Mesenchymal stem cell (in vitro differentiated cells and primary cell): ENCODE data around the gene TEX13D.

Experiments
- DNase-seq: peaks from one replicate; pipeline ENCODE4 v3.0.0-alpha.2; 2013
- H2AFZ ChIP-seq: one replicate; pipeline ENCODE4 v1.6.1; 2013; ENCODE audit warnings: low read depth, mild to moderate bottlenecking, control low read depth, inconsistent platforms, low read length, moderate library complexity
- H2AK5ac ChIP-seq: 2 replicates; pipeline ENCODE4 v1.6.1; 2013; ENCODE audit warnings: low read length, moderate library complexity, mild to moderate bottlenecking, inconsistent platforms; ENCODE audit not compliant: severe bottlenecking
- H2BK120ac ChIP-seq: one replicate; pipeline ENCODE4 v1.6.1; 2013; ENCODE audit warnings: low read depth, mild to moderate bottlenecking, inconsistent platforms, low read length, moderate library complexity
- H2BK12ac ChIP-seq, 2 experiments: one replicate each; pipeline ENCODE4 v1.6.1; 2013; ENCODE audit warnings: inconsistent platforms in 2 of 2, low read length in 2 of 2, mild to moderate bottlenecking in 2 of 2, moderate library complexity in 2 of 2, control low read depth in 1 of 2
- H2BK15ac ChIP-seq: one replicate; pipeline ENCODE4 v1.6.1; 2013; ENCODE audit warnings: mild to moderate bottlenecking, low read depth, inconsistent platforms; ENCODE audit not compliant: poor library complexity, severe bottlenecking
- H2BK5ac ChIP-seq: 2 replicates; pipeline ENCODE4 v1.6.1; 2013; ENCODE audit warnings: low read depth, mild to moderate bottlenecking, low read length, control low read depth, inconsistent platforms; ENCODE audit not compliant: poor library complexity, severe bottlenecking
- H3K14ac ChIP-seq, 2 experiments: one replicate each; pipeline ENCODE4 v1.6.1; 2013; ENCODE audit warnings: inconsistent platforms in 2 of 2, low read length in 2 of 2, control low read depth in 1 of 2, mild to moderate bottlenecking in 1 of 2, moderate library complexity in 1 of 2
- H3K18ac ChIP-seq, 2 experiments: one replicate each; pipeline ENCODE4 v1.6.1; 2013; ENCODE audit warnings: inconsistent platforms in 2 of 2, low read length in 2 of 2, control low read depth in 1 of 2, low read depth in 1 of 2, mild to moderate bottlenecking in 1 of 2
- H3K23ac ChIP-seq, 2 experiments: one replicate each; pipeline ENCODE4 v1.6.1; 2013; ENCODE audit warnings: inconsistent platforms in 2 of 2, low read length in 2 of 2, mild to moderate bottlenecking in 2 of 2, moderate library complexity in 2 of 2, control low read depth in 1 of 2
- H3K27ac ChIP-seq: 2 replicates; pipeline ENCODE4 v1.5.1; 2013; ENCODE audit warnings: mild to moderate bottlenecking, moderate library complexity, low read length, control low read depth, inconsistent platforms; ENCODE audit not compliant: poor library complexity, severe bottlenecking
- H3K27me3 ChIP-seq, 2 experiments: 2 replicates each; pipeline versions ENCODE4 v1.6.1 to v1.7.0; 2013; ENCODE audit warnings: low read length in 2 of 2, mild to moderate bottlenecking in 2 of 2, moderate library complexity in 2 of 2, control low read depth in 1 of 2, inconsistent platforms in 1 of 2; ENCODE audit not compliant: control insufficient read depth in 1 of 2, insufficient read depth in 1 of 2
- H3K36me3 ChIP-seq, 2 experiments: 2 replicates each; pipeline versions ENCODE4 v1.6.1 to v1.7.0; 2013; ENCODE audit warnings: low read length in 2 of 2, control low read depth in 1 of 2, inconsistent platforms in 1 of 2, low read depth in 1 of 2, mild to moderate bottlenecking in 1 of 2; ENCODE audit not compliant: insufficient read depth in 2 of 2, control insufficient read depth in 1 of 2
- H3K4ac ChIP-seq, 2 experiments: one replicate each; pipeline ENCODE4 v1.6.1; 2013; ENCODE audit warnings: inconsistent platforms in 2 of 2, low read length in 2 of 2, mild to moderate bottlenecking in 2 of 2, moderate library complexity in 2 of 2, control low read depth in 1 of 2, low read depth in 1 of 2
- H3K4me1 ChIP-seq: 2 replicates; pipeline ENCODE4 v1.6.1; 2013; ENCODE audit warnings: low read depth, low read length, control low read depth; ENCODE audit not compliant: control insufficient read depth, insufficient read depth
- H3K4me2 ChIP-seq: 2 replicates; pipeline ENCODE4 v1.6.1; 2013; ENCODE audit warnings: low read length, mild to moderate bottlenecking, inconsistent platforms; ENCODE audit not compliant: poor library complexity, severe bottlenecking
- H3K4me3 ChIP-seq, 2 experiments: 2 replicates each; pipeline versions ENCODE4 v1.5.1 to v1.7.0; 2013; ENCODE audit warnings: low read length in 2 of 2, mild to moderate bottlenecking in 2 of 2, control low read depth in 1 of 2, low read depth in 1 of 2; ENCODE audit not compliant: insufficient read depth in 1 of 2
- H3K79me1 ChIP-seq: replicated peaks from 2 replicates; pipeline ENCODE4 v1.6.1; 2013; ENCODE audit warnings: mild to moderate bottlenecking, control low read depth, low read length, inconsistent platforms; ENCODE audit not compliant: poor library complexity, severe bottlenecking
- H3K9ac ChIP-seq: 2 replicates; pipeline ENCODE4 v1.7.0; 2013; ENCODE audit warnings: mild to moderate bottlenecking, low read length, moderate library complexity
- H3K9me3 ChIP-seq: 2 replicates; pipeline ENCODE4 v1.7.0; 2013; ENCODE audit warnings: mild to moderate bottlenecking, low read length; ENCODE audit not compliant: control insufficient read depth
- H4K8ac ChIP-seq: one replicate; pipeline ENCODE4 v1.6.1; 2013; ENCODE audit warnings: inconsistent platforms, mild to moderate bottlenecking, low read length, moderate library complexity
- H4K91ac ChIP-seq: one replicate; pipeline ENCODE4 v1.6.1; 2013; ENCODE audit warnings: mild to moderate bottlenecking, low read length, inconsistent platforms
- WGBS: methylation state at CpG from one replicate; pipeline ENCODE4 v1.1.7; 2013; ENCODE audit warnings: mixed read lengths; 5-methylcytosine and 5-hydroxymethylcytosine counted together

The TEX13D gene

GRCh38 chrX:124300405-124300804 lies 32.1 kb upstream of the TEX13D start:
- no peak overlapping the region for H3K18ac ChIP-seq
- no peaks in the 10 kb centered on the region for H3K79me1 ChIP-seq
- no peak overlapping the region for H3K14ac ChIP-seq
- H2AFZ ChIP-seq = no peak overlapping the region
- H3K4me3 ChIP-seq = no peak overlapping the region
- H3K27me3 ChIP-seq = no peaks in the 10 kb centered on the region
- H3K9ac ChIP-seq = no peak overlapping the region
- no peak overlapping the region for H2BK5ac ChIP-seq
- no peaks in the 10 kb centered on the region for H3K4me1 ChIP-seq
- no peak overlapping the region for H2AK5ac ChIP-seq
- H3K9me3 ChIP-seq = no peaks in the 10 kb centered on the region
- H4K8ac ChIP-seq = no peak overlapping the region
- no peak for DNase-seq
- no peak overlapping the region for H2BK12ac ChIP-seq
- no peak overlapping the region for H3K27ac ChIP-seq
- H3K4me2 ChIP-seq = no peak overlapping the region
- H3K23ac ChIP-seq = no peak overlapping the region
- no peak overlapping the region for H4K91ac ChIP-seq
- H3K36me3 ChIP-seq = no peaks in the 10 kb centered on the region
- no peak overlapping the region for H3K4ac ChIP-seq
- WGBS = no CpG with 5 or more reads among the region's 4 CpGs
- H2BK15ac ChIP-seq = no peak overlapping the region
- H2BK120ac ChIP-seq = no peak overlapping the region

DNA sequence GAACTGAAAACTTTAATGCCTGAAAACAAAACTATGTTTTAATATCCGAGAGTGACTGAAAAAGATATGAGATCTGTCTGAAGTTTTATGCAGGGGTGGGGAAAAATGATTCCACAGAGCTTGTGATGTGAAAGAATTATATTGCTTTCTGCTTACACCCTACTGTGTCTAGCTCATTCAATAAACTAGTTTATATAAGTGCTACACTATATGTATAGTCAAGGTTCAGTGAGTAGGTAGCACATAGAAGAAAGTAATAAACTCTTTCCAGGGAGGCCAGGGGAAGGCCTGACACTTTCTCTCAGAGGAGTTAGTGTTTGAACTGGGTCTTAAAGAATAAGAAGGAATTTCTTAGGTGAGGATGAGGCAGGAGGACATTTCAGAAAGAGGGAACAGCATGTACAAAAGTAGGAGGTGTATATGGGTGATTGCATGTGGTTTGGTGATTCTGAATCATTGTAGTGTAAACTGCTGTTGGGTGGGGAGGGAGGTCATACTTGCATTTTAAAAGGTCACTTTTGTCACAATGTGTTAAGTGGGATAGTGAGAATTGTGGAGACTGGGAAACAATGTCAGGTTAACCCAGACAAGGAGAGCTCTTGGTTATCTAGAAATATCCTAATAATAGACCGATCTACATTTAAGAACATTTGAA lies 25.1 kb upstream of the TEX13D start:
- Histone ChIP-seq H3K79me1 (no peaks in the 10 kb centered on the region), H4K8ac (no peak overlapping the region), H2AK5ac (no peak overlapping the region), H3K9me3 (no peaks in the 10 kb centered on the region), H3K36me3 (no peaks in the 10 kb centered on the region), H3K14ac (no peak overlapping the region), H2BK5ac (no peak overlapping the region), H3K27ac (no peak overlapping the region), H2BK120ac (no peak overlapping the region), H2BK15ac (no peak overlapping the region), H3K23ac (no peak overlapping the region), H4K91ac (no peak overlapping the region), H3K4me2 (no peak overlapping the region), H3K27me3 (no peaks in the 10 kb centered on the region), H3K4me3 (no peak overlapping the region), H3K4ac (no peak overlapping the region), H2AFZ (no peak overlapping the region), H3K18ac (no peak overlapping the region), H3K4me1 (no peaks in the 10 kb centered on the region), H3K9ac (no peak overlapping the region), H2BK12ac (no peak overlapping the region)
- WGBS = 100% methylated on average over 1 of the region's 2 CpGs
- no peak for DNase-seq

DNA sequence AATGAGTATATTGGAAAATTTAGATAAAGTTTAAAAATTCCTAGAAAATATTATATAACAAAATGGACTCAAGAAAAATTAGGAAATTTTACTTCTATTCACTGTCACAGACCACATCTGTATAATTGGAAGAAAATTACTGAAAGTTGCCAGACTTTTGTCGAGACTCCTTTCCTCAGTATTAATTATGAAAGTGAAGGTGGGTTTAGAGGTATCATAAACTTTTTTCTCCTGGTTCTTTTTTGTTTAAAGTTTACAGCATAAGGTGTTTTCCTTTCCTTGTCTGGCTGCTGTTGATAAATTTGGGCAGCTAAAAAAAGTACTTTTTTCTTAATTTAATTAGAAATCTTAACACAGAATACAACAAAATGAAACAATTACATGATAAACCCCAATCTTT lies 6.7 kb upstream of the TEX13D start:
- no peaks in the 10 kb centered on the region for H3K36me3 ChIP-seq
- no peak overlapping the region for H3K9ac ChIP-seq
- H3K4me1 ChIP-seq = no peaks in the 10 kb centered on the region
- no peak overlapping the region for H3K23ac ChIP-seq
- H3K27me3 ChIP-seq = no peaks in the 10 kb centered on the region
- no peak overlapping the region for H2BK120ac ChIP-seq
- no peak overlapping the region for H3K4ac ChIP-seq
- no peak overlapping the region for H2AFZ ChIP-seq
- no peak overlapping the region for H2BK15ac ChIP-seq
- H3K14ac ChIP-seq = no peak overlapping the region
- H3K9me3 ChIP-seq = no peaks in the 10 kb centered on the region
- H4K91ac ChIP-seq = no peak overlapping the region
- H2BK5ac ChIP-seq = no peak overlapping the region
- H3K79me1 ChIP-seq = no peaks in the 10 kb centered on the region
- WGBS = 100% methylated on average over 1 of the region's 1 CpG
- H3K27ac ChIP-seq = no peak overlapping the region
- no peak overlapping the region for H2AK5ac ChIP-seq
- H4K8ac ChIP-seq = no peak overlapping the region
- H3K18ac ChIP-seq = no peak overlapping the region
- no peak overlapping the region for H3K4me3 ChIP-seq
- H2BK12ac ChIP-seq = no peak overlapping the region
- no peak for DNase-seq
- H3K4me2 ChIP-seq = no peak overlapping the region

DNA sequence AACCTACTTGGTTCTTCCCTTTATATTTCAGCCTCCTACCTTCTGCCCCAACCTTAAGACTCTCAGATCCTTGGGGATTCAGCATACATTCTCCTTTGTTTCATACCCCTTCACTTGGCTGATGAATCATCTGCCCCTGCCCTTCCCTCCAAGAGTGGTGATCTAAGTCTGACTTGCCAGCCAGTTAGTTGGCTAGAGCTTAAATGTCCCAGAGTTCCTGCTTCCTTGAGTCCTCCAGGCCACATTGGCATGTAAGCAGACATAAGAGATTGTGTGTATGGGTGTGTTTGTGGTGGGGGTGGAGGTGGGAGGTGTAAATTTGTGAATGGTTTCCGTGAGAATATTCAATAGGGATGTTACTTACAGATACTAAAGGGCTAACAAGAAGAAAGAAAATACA lies 3.7 kb upstream of the TEX13D start:
- Histone ChIP-seq H3K79me1 (no peaks in the 10 kb centered on the region), H3K27ac (no peak overlapping the region), H3K9ac (no peak overlapping the region), H3K4me3 (no peak overlapping the region), H2BK12ac (no peak overlapping the region), H3K14ac (no peak overlapping the region), H2BK5ac (no peak overlapping the region), H2BK15ac (no peak overlapping the region), H3K9me3 (no peaks in the 10 kb centered on the region), H4K8ac (no peak overlapping the region), H2AFZ (no peak overlapping the region), H3K4me2 (no peak overlapping the region), H3K27me3 (no peaks in the 10 kb centered on the region), H3K4ac (no peak overlapping the region), H2AK5ac (no peak overlapping the region), H4K91ac (no peak overlapping the region), H3K23ac (no peak overlapping the region), H2BK120ac (no peak overlapping the region), H3K36me3 (no peaks in the 10 kb centered on the region), H3K18ac (no peak overlapping the region), H3K4me1 (no peaks in the 10 kb centered on the region)
- no CpG with 5 or more reads among the region's 1 CpG for WGBS
- no peak for DNase-seq
